ENCODE results near the gene BRCC3.
"Not testable (repeated sequence)": the region's sequence is repeated elsewhere in the genome, so short reads cannot be mapped to it uniquely, and the experiment has no call there.

Gene BRCC3

DNA sequence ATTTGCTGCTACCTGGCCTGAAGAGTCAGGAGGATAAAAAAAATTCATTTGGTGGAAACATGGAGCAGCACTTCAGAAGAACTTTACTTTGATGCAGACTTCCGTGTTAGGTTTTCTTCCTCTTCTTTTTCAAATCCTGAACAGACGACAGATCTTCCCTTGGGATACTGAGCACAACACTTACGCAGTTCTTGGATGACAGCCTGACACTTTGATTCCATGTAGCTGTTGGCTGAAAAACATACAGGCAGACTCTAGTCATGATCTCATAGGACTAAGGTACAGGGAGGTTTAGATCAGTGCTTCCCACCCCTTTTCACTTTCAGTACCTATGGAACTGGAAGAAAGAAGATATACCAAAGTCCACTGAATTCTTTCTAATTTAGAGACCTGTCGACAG, 9.5 kb upstream of the BRCC3 start:
- DNase-seq: no peak

DNA sequence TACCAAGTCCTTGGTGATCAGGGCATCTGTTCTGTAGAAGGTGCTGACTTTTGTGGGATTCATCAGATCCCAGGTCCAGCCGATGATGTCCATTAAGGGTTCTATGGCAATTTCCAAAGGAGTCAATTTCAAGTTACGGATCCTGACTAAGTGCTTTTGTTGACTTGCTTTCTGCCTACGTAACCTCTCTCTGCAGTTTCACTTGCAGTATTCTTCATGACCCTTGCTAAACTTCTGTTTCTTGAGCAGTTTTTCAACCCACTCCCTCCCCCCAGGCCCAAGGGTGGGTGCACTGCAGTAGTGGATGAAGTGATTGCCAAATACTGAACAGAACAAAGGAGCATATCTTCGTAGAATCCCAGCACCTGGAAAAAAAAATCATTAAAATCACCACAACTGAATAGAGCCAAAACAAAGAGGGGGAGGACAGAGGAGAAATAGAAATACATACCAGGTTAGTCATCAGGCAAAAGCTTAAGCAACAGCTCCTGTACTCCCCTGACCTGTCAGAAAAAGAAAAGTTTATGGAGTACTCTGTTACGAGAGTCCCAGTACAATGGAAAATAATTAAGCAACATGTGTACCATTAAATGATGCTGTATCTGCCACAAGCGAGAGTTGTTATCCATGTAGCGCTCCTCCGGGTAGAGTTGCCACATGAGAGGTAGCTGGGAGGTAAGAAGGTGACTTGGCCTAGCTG, 6.1 kb upstream of the BRCC3 start:
- no peak for DNase-seq

DNA sequence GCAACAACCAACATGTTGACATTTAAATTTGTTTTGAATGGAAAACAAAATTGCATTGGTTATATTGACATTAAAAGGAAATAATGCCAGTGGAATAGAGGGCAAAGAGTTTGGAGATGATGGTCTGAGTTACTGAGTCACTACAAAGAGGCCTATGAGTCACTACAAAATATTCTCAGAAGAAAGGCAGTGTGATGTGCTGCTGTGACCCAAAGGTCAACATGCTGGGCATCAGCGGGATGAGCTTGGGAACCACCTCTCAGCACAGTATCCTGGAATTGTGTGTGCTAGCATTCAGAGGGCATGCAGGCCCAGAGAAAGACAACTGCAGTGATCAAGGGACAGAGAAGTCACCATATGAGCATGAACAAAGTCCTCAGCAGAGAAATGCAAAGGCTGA, 3.1 kb upstream of the BRCC3 start:
- no peak for DNase-seq

DNA sequence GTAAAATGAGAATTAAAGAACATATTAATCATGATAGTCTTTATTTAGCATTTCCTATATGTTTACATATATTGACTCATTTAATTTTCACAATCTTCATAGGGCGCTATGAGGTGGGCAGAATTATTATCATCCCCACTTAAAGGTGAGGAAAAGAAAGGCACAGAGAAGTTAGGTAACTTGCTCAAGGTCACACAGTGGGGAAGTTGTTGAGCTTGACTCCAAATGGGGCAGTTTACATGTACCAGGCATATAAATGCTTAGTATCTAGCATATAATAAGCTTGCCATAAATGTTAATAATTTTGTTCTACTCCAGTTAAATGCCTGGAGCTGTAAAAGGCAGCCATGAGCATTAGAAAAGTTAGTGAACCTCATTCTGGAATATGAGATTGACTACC, 1.9 kb upstream of the BRCC3 start:
- no peak for DNase-seq

DNA sequence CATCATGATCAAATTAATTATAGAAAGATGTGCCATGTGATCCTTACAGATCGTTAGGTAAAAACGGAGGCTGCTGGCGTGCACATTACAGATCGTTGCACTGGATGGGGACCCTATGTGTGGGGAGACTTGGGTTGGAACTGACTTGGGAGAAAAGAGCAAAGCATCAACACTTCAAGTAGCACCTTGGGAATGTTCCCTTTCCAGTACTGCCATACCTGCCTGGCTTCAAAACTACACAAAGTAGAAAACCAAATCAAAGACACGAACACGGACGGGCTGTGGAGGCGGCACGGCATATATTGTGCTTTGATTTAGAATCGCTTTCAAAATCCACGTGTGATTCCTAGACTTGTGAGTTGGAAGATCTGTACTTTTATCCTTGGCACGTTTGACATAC, 1.3 kb upstream of the BRCC3 start:
- DNase-seq: no peak

GRCh38 chrX:155070663-155070974, 689 bp upstream of the BRCC3 start:
- DNase-seq: no peak

GRCh38 chrX:155071694-155072280, 479 bp downstream of the BRCC3 start:
- peak in 1 of 2 donors; percentile 17 for DNase-seq

- peak; percentile 20 to 52 for DNase-seq
These were observed 15.0 kb downstream of the BRCC3 start for GRCh38 chrX:155086202-155086840.

- DNase-seq: no peak
These were observed 15.8 kb downstream of the BRCC3 start for GRCh38 chrX:155086961-155087735.

DNA sequence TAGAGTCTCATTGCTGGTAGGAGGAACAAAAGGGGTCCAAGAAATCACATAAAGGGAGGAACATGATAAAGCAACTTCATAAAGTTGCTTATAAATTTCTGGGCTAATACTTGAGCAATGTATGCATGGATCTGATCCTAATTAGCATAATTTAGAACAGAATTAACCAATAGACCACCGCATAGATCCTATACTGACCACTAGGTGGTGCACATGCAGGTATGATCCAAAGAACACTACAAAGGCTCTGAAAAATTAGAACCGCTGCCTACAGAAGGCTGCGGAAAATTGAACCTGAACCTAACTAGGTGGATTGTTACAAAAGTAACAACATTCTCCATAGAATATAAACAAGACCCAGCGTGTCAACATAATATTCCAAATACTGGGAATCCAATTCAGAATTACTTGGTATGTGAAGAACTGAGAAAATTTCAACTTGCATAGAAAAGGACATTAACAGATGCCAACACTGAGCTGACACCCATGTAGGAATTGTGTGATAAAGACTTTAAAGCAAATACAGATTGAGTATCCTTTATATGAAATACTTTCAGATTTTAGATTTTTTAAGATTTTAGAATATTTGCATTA, 23.3 kb downstream of the BRCC3 start:
- peak in 1 of 2 donors; percentile 60 for DNase-seq

DNA sequence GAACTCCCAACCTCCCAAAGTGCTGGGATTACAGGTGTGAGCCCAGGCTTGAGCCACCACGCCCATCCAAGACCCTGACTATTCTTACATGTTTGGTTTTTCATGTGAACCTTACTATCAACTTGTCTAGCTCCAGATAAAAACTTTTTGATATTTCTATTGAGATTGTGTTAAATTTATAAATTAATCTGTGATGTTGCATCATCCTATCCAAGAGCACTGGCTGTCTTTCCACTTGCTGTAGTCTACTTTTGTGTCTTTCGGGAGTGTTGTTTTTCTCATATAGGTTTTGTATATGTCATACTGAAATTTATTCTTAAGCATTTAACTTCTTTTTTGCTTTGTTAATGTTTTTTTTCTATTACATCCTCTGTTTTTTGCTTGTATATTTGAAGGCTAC, 34.6 kb downstream of the BRCC3 start:
- DNase-seq: no peak

GRCh38 chrX:155108427-155108826, 37.1 kb downstream of the BRCC3 start:
- no peak for DNase-seq

- DNase-seq: no peak
These were observed 40.9 kb downstream of the BRCC3 start for GRCh38 chrX:155112171-155112570.

DNA sequence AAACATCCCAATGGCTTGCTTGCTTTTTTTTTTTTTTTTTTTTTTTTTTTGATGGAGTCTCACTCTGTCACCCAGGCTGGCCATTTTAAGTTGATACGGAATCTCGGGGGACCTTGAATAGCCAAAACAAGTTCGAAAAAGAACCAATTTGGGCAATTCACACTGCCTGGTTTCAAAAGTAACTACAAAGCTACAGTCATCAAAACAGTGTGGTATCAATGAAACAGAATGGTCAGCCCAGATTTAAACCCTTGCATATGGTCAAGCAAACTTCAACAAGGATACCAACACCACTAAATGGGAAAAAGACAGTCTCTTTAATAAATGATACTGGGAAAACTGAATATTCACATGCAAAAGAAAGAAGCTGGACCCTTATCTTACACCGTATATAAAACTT, 41.8 kb downstream of the BRCC3 start:
- DNase-seq: no peak

DNA sequence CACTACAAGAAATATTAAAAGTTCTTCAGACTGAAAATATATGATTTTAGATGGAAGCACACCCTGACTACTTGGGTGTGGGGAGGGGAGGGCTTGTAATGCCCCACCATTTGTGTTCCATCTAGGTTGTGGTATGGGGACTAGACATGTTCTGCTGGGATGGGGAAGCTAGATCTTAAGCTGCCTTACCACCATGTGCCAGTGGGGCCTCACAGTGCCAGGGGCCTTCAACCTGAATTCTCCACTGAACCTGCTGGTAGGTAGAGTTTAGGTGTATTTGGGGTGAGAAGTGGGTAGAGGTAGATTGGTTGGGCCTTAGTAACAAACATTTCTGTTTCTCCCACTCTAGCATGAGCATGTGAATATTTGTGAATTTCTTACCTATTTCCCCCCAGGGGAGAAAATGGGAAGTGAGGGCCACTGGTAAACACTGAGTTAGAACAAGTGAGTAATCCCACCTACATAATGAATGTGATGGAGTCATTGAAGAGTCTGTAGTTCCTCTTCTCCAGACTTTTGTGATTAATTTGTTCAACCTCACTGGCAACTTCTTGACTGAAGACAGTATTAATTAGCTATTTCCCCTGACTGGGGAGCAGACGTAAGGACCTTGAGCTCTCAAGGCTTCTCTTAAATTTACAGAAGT, 44.0 kb downstream of the BRCC3 start:
- DNase-seq: no peak

- DNase-seq: no peak
These were observed 56.2 kb downstream of the BRCC3 start for GRCh38 chrX:155127465-155127864.

- no peak for DNase-seq
These were observed 56.6 kb downstream of the BRCC3 start for GRCh38 chrX:155127940-155128339.

GRCh38 chrX:155132110-155132509, 60.8 kb downstream of the BRCC3 start:
- DNase-seq: no peak

- DNase-seq: no peak
These were observed 62.9 kb downstream of the BRCC3 start for GRCh38 chrX:155134255-155134654.

- no peak for DNase-seq
These were observed 72.7 kb downstream of the BRCC3 start for GRCh38 chrX:155143959-155144548.

- DNase-seq: no peak
These were observed 73.6 kb downstream of the BRCC3 start for GRCh38 chrX:155144926-155145325.

- not testable (repeated sequence) for DNase-seq
These were observed 76.3 kb downstream of the BRCC3 start for GRCh38 chrX:155147612-155148011.
